K562 (cell line): ENCODE data around the gene KPNA1. TPM values are rescaled to one million over a fixed set of nuclear protein-coding genes. Genes with fewer than 3 reads are reported as not detected.

ENCODE experiments used
- ATAC-seq: fragments of 200-7000 bp; cut with Tn5 transposase; 3 replicates; pipeline ENCODE4 v1.9.1; 2020; ENCODE audit warnings: moderate library complexity
- BruUV-seq: library from RNA; stranded (reverse); fragments of 400-500 nt; replicated peaks from 2 replicates; lab custom pipeline; 2021; lab: Mats Ljungman, UMichigan
- CTCF ChIA-PET: fragments of 300-600 bp; formaldehyde crosslinking; extraction: SDS; loops from one replicate; lab custom pipeline; 2021; ENCODE audit warnings: low intra/inter-chr PET ratio; lab: Yijun Ruan, JAX
- POLR2A ChIA-PET: fragments of 300-600, 350-650 bp; sonication (Branson Sonifier 250); formaldehyde crosslinking; extraction: SDS; loops from one replicate; lab custom pipeline; 2021; ENCODE audit warnings: antibody characterized with exemption, inconsistent platforms; lab: Yijun Ruan, JAX
- DNase-seq, 4 experiments: peaks; one replicate each; pipeline versions ENCODE4 v3.0.0 to v3.0.0-alpha.2; 2011 to 2018; ENCODE audit warnings: low spot score in 3 of 4, mixed read lengths in 3 of 4; ENCODE audit errors: extremely low read depth in 1 of 4
- FAIRE-seq: peaks from 2 replicates; lab custom pipeline; 2011; peaks lifted over from hg19 to GRCh38; lab: Jason Lieb, UNC
- H2AFZ ChIP-seq: 2 replicates; pipeline ENCODE4 v1.6.0; 2011; ENCODE audit warnings: low read depth, low read length, control low read depth, inconsistent platforms
- H3K27ac ChIP-seq: fragments of 200-600 bp; 3 replicates; pipeline ENCODE4 v1.8.0; 2011; ENCODE audit warnings: low read depth, mild to moderate bottlenecking, control low read depth, inconsistent platforms, low read length, moderate library complexity, mixed read lengths; ENCODE audit errors: extremely low read depth
- H3K27me3 ChIP-seq, 2 experiments: fragments of 300-600 bp in 1 of 2; 2 replicates in 1 of 2; 3 replicates in 1 of 2; pipeline versions ENCODE4 v1.6.0 to v1.8.0; 2011; ENCODE audit warnings: inconsistent platforms in 2 of 2, low read length in 2 of 2, mild to moderate bottlenecking in 1 of 2, mixed read lengths in 1 of 2, moderate library complexity in 1 of 2; ENCODE audit not compliant: control insufficient read depth in 2 of 2, insufficient read depth in 2 of 2
- H3K36me3 ChIP-seq: fragments of 300-600 bp; 3 replicates; pipeline ENCODE4 v1.8.0; 2011; ENCODE audit warnings: mild to moderate bottlenecking, low read length, inconsistent platforms; ENCODE audit not compliant: control insufficient read depth, insufficient read depth
- H3K4me1 ChIP-seq, 2 experiments: fragments of 200-600 bp in 1 of 2; replicated peaks in 1 of 2; 2 replicates in 1 of 2; 3 replicates in 1 of 2; pipeline versions ENCODE4 v1.5.1 to v1.8.0; 2011; ENCODE audit warnings: inconsistent platforms in 2 of 2, low read length in 2 of 2, mild to moderate bottlenecking in 1 of 2, mixed read lengths in 1 of 2, moderate library complexity in 1 of 2; ENCODE audit not compliant: control insufficient read depth in 2 of 2, insufficient read depth in 2 of 2
- H3K4me2 ChIP-seq: 2 replicates; pipeline ENCODE4 v1.6.1; 2011; ENCODE audit warnings: low read length, control low read depth, inconsistent platforms, mixed read lengths; ENCODE audit not compliant: insufficient read depth
- H3K4me3 ChIP-seq: fragments of 200-600 bp; sonication (generic), shearing (Covaris generic); 2 replicates; pipeline ENCODE4 v1.5.1; 2016; ENCODE audit warnings: control low read depth, inconsistent platforms
- H3K79me2 ChIP-seq: fragments of 200-600 bp; 3 replicates; pipeline ENCODE4 v1.8.0; 2011; ENCODE audit warnings: low read length, inconsistent platforms; ENCODE audit not compliant: control insufficient read depth, insufficient read depth
- H3K9ac ChIP-seq, 2 experiments: 2 replicates each; pipeline versions ENCODE4 v1.6.0 to v1.6.1; 2011; ENCODE audit warnings: low read depth in 2 of 2, low read length in 2 of 2, control low read depth in 1 of 2, inconsistent platforms in 1 of 2, mild to moderate bottlenecking in 1 of 2, mixed read lengths in 1 of 2; ENCODE audit not compliant: insufficient read depth in 1 of 2
- H3K9me1 ChIP-seq: one replicate; pipeline ENCODE4 v1.6.0; 2011; ENCODE audit warnings: inconsistent platforms, mild to moderate bottlenecking, low read length, moderate library complexity; ENCODE audit not compliant: control insufficient read depth, insufficient read depth
- H3K9me3 ChIP-seq: replicated peaks from 2 replicates; pipeline ENCODE4 v1.5.1; 2011; ENCODE audit warnings: low read depth, low read length, inconsistent platforms; ENCODE audit not compliant: control insufficient read depth, insufficient read depth
- H4K20me1 ChIP-seq: replicated peaks from 2 replicates; pipeline ENCODE4 v1.6.1; 2011; ENCODE audit warnings: low read length, inconsistent platforms, mixed read lengths; ENCODE audit not compliant: control insufficient read depth, insufficient read depth
- CSDE1 ChIP-seq, 2 experiments: fragments of 450-650 bp; IDR thresholded peaks; 2 replicates each; pipeline ENCODE4 v1.6.1; 2016; ENCODE audit warnings: mild to moderate bottlenecking in 1 of 2
- CTCF ChIP-seq, 3 experiments: IDR thresholded peaks in 2 of 3; conservative IDR thresholded peaks in 1 of 3; 2 replicates each; pipeline ENCODE4 v1.5.1; 2011 to 2012; ENCODE audit warnings: low read length in 3 of 3, mild to moderate bottlenecking in 3 of 3, control low read depth in 2 of 3, improper control_type of control experiment in 1 of 3, inconsistent platforms in 1 of 3, low read depth in 1 of 3, mixed read lengths in 1 of 3, moderate library complexity in 1 of 3; ENCODE audit not compliant: insufficient read depth in 2 of 3
- EP300 ChIP-seq: IDR thresholded peaks from 2 replicates; pipeline ENCODE4 v1.6.1; 2012; ENCODE audit warnings: low read length, improper control_type of control experiment
- FOXM1 ChIP-seq, 2 experiments: fragments of 450-650 bp in 1 of 2; sonication (generic) in 1 of 2; formaldehyde crosslinking in 1 of 2; IDR thresholded peaks; 2 replicates each; pipeline versions ENCODE4 v1.6.1 to v1.9.0; 2017 to 2022; ENCODE audit warnings: low read depth in 2 of 2, mild to moderate bottlenecking in 2 of 2, missing genetic modification reagents in 1 of 2, moderate library complexity in 1 of 2
- POLR2G ChIP-seq: fragments of 200-400 bp; formaldehyde crosslinking; IDR thresholded peaks from 2 replicates; pipeline ENCODE4 v1.6.1; 2017; ENCODE audit warnings: low read depth, mild to moderate bottlenecking, antibody characterized with exemption, low read length, moderate library complexity
- SAP30 ChIP-seq: fragments of 200-600 bp; sonication (generic); IDR thresholded peaks from 2 replicates; pipeline ENCODE4 v1.6.1; 2012; ENCODE audit warnings: borderline replicate concordance, low read depth, mild to moderate bottlenecking, moderate library complexity, low read length, control low read depth, inconsistent platforms; ENCODE audit not compliant: insufficient read depth, poor library complexity, severe bottlenecking
- WGBS: fragments of 100-300 bp; shearing (Covaris generic); methylation state at CpG from one replicate; pipeline ENCODE4 v1.1.6; 2016; ENCODE audit warnings: low coverage, mixed read lengths; ENCODE audit not compliant: insufficient coverage; ENCODE audit errors: missing lambda C conversion rate; 5-methylcytosine and 5-hydroxymethylcytosine counted together
- in situ Hi-C: fragments of 300-500 bp; cut with MboI; formaldehyde crosslinking; loops from 4 replicates; pipeline ENCODE4 v1.15.0; 2018; ENCODE audit warnings: inconsistent platforms, mixed read lengths
- intact Hi-C: fragments of 100-400 bp; cut with micrococcal nuclease; formaldehyde crosslinking; loops from 2 replicates; pipeline ENCODE4 v1.14.2; 2022
- polyA plus RNA-seq, 8 experiments: library from polyadenylated mRNA; depleted of rRNA in 4 of 8; stranded (reverse) in 5 of 8; unstranded in 3 of 8; fragments of >200 nt; fragmentation: Nextera tagmentation in 2 of 8; fragmentation: Illumina TruSeq in 1 of 8; extraction: Ambion mirVana in 2 of 8; extraction: Trizol in 1 of 8; gene quantifications; 2 replicates each; pipeline versions ENCODE4 v1.2.1 to v1.2.3, GENCODE V29; 2011 to 2014; ENCODE audit warnings: inconsistent platforms in 1 of 8, missing spikeins in 1 of 8
- total RNA-seq, 7 experiments: library from RNA; depleted of rRNA in 6 of 7; stranded (reverse); fragments of >200 nt in 6 of 7; fragmentation: Illumina TruSeq in 2 of 7; extraction: Trizol in 2 of 7; gene quantifications; 2 replicates each; pipeline versions ENCODE4 v1.2.1 to v1.2.3, GENCODE V29; 2011 to 2021; ENCODE audit warnings: low replicate concordance in 1 of 7
- TF ChIP-seq, protein P1 (sequence below): sonication (generic); formaldehyde crosslinking; IDR thresholded peaks from 2 replicates; pipeline ENCODE4 v1.8.0; 2023; ENCODE audit warnings: missing genetic modification reagents, mild to moderate bottlenecking, borderline replicate concordance
- TF ChIP-seq, protein P2 (sequence below): fragments of 250-450 bp; sonication (Bioruptor Pico); IDR thresholded peaks from 2 replicates; pipeline ENCODE4 v1.8.0; 2021; ENCODE audit warnings: moderate library complexity, mild to moderate bottlenecking, inconsistent platforms

Gene KPNA1
- total and polyA plus RNA-seq, 9 of the 15 experiments (the other 6 are each of a cell fraction or from before 2014, with no cell fraction given) = 9.3 to 53.8 (median 33.5) TPM

GRCh38 chr3:122392868-122393844 lies 121.6 kb downstream of the KPNA1 start:
- peak; percentile 44; the same call in 1 of the 3 replicates for ATAC-seq
- no peak overlapping the region for H3K4me3 ChIP-seq
- H3K27me3 ChIP-seq = no peaks in the 10 kb centered on the region
- H3K4me1 ChIP-seq = peaks cover 0 to 6% of the 10 kb centered on the region in 2 experiments; a peak in 2 of 5 replicates
- 0 out of 2 replicates have a peak, but pooled peaks cover 5% of the 10 kb centered on the region for H4K20me1 ChIP-seq
- POLR2A ChIA-PET = interaction anchor here (1.1 to 1.3 kb wide), 3 partner anchors 9 to 22 kb away, joined by 3 to 7 read pairs (median 3); partner anchors contain the start of genes FAM162A and WDR5B
- DNase-seq = peak; percentile 12 to 43 (median 14)
- BruUV-seq = no TSS peak
- peaks cover 49% of the 10 kb centered on the region for H3K79me2 ChIP-seq
- peaks cover 22% of the 10 kb centered on the region; the same call in 2 of the 3 replicates for H3K36me3 ChIP-seq
- peak; percentile 48 for FAIRE-seq
- in situ Hi-C loops (loop anchor here (10.0 kb wide), 1 partner anchor 292 kb away; the partner anchor contains the start of gene PARP14), intact Hi-C loops (loop anchor here (2.0 to 5.0 kb wide), 2 partner anchors 169 to 286 kb away; partner anchors contain the start of genes DTX3L and PARP9)
- CTCF ChIA-PET = interaction anchor here (0.7 kb wide), 1 partner anchor 168 kb away, joined by 3 read pairs; no protein-coding TSS in a partner anchor
- no peaks in the 10 kb centered on the region for H3K9me3 ChIP-seq
- H3K4me2 ChIP-seq = no peak overlapping the region
- no peaks in the 10 kb centered on the region for H3K9me1 ChIP-seq
- H3K9ac ChIP-seq = no peak overlapping the region
- WGBS = 90% methylated on average over 1 of the region's 2 CpGs
- no peak overlapping the region for H2AFZ ChIP-seq
- no peak overlapping the region for H3K27ac ChIP-seq
- TF ChIP-seq CSDE1 (IDR thresholded peaks at IDR 0.05) (no peak), CTCF (IDR thresholded peaks at IDR 0.05 in 2 of 3, conservative IDR thresholded peaks at IDR 0.05 in 1 of 3; ENCODE audit: insufficient read depth in 2 of 3, low read depth in 1 of 3, low read length in 3 of 3) (peak; percentile 34 to 65 (median 59); a peak in 4 of 6 replicates), SAP30 (no peak), FOXM1 (IDR thresholded peaks at IDR 0.05; ENCODE audit: low read depth) (no peak), FOXM1 (CRISPR knock-in tag; IDR thresholded peaks at IDR 0.05; ENCODE audit: low read depth) (no peak), POLR2G (no peak), EP300 (no peak)
- TF ChIP-seq, protein P1, sequence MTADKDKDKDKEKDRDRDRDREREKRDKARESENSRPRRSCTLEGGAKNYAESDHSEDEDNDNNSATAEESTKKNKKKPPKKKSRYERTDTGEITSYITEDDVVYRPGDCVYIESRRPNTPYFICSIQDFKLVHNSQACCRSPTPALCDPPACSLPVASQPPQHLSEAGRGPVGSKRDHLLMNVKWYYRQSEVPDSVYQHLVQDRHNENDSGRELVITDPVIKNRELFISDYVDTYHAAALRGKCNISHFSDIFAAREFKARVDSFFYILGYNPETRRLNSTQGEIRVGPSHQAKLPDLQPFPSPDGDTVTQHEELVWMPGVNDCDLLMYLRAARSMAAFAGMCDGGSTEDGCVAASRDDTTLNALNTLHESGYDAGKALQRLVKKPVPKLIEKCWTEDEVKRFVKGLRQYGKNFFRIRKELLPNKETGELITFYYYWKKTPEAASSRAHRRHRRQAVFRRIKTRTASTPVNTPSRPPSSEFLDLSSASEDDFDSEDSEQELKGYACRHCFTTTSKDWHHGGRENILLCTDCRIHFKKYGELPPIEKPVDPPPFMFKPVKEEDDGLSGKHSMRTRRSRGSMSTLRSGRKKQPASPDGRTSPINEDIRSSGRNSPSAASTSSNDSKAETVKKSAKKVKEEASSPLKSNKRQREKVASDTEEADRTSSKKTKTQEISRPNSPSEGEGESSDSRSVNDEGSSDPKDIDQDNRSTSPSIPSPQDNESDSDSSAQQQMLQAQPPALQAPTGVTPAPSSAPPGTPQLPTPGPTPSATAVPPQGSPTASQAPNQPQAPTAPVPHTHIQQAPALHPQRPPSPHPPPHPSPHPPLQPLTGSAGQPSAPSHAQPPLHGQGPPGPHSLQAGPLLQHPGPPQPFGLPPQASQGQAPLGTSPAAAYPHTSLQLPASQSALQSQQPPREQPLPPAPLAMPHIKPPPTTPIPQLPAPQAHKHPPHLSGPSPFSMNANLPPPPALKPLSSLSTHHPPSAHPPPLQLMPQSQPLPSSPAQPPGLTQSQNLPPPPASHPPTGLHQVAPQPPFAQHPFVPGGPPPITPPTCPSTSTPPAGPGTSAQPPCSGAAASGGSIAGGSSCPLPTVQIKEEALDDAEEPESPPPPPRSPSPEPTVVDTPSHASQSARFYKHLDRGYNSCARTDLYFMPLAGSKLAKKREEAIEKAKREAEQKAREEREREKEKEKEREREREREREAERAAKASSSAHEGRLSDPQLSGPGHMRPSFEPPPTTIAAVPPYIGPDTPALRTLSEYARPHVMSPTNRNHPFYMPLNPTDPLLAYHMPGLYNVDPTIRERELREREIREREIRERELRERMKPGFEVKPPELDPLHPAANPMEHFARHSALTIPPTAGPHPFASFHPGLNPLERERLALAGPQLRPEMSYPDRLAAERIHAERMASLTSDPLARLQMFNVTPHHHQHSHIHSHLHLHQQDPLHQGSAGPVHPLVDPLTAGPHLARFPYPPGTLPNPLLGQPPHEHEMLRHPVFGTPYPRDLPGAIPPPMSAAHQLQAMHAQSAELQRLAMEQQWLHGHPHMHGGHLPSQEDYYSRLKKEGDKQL = no peak
- TF ChIP-seq, protein P2, sequence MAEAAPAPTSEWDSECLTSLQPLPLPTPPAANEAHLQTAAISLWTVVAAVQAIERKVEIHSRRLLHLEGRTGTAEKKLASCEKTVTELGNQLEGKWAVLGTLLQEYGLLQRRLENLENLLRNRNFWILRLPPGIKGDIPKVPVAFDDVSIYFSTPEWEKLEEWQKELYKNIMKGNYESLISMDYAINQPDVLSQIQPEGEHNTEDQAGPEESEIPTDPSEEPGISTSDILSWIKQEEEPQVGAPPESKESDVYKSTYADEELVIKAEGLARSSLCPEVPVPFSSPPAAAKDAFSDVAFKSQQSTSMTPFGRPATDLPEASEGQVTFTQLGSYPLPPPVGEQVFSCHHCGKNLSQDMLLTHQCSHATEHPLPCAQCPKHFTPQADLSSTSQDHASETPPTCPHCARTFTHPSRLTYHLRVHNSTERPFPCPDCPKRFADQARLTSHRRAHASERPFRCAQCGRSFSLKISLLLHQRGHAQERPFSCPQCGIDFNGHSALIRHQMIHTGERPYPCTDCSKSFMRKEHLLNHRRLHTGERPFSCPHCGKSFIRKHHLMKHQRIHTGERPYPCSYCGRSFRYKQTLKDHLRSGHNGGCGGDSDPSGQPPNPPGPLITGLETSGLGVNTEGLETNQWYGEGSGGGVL (CRISPR knock-in tag) = no peak
